ENCODE measurements around the gene CNTNAP5. TPM values are rescaled to one million over a fixed set of nuclear protein-coding genes. Genes with fewer than 3 reads are reported as not detected.

Gene CNTNAP5
- total RNA-seq, 1 experiment from 2014 or later = 0.48 TPM

- Mint-ChIP-seq H3K4me3 (no peak overlapping the region), H3K27ac (no peak overlapping the region), H3K36me3 (ENCODE audit: insufficient read depth in 1 of 3, low read depth in 3 of 3) (peaks cover 0 to 11% (median 0%) of the 10 kb centered on the region in 3 experiments; a peak in 1 of 7 replicates), H3K9me3 (peaks cover 0 to 3% of the 10 kb centered on the region in 2 experiments; a peak in 1 of 5 replicates), H3K4me1 (peaks cover 2 to 8% of the 10 kb centered on the region in 2 experiments; a peak in 3 of 4 replicates), H3K27me3 (ENCODE audit: low read depth) (no peaks in the 10 kb centered on the region)
- Histone ChIP-seq H3K79me1 (ENCODE audit: insufficient read depth, low read depth, low read length, poor library complexity, severe bottlenecking) (no peaks in the 10 kb centered on the region), H3K56ac (ENCODE audit: insufficient read length, low read depth, low read length) (no peak overlapping the region), H3K18ac (ENCODE audit: insufficient read length, low read depth, low read length) (no peak overlapping the region), H2BK12ac (ENCODE audit: insufficient read length, low read depth, low read length) (no peak overlapping the region), H3K4me1 (ENCODE audit: insufficient read depth, low read length) (no peaks in the 10 kb centered on the region), H3K27ac (ENCODE audit: insufficient read length, low read depth, low read length) (no peak overlapping the region), H3K14ac (ENCODE audit: insufficient read depth, low read length) (no peak overlapping the region), H2BK120ac (ENCODE audit: low read depth, low read length, poor library complexity, severe bottlenecking) (no peak overlapping the region), H3K23ac (ENCODE audit: insufficient read length, low read depth, low read length) (no peak overlapping the region), H3K23me2 (ENCODE audit: insufficient read length, low read depth, low read length, poor library complexity, severe bottlenecking) (no peaks in the 10 kb centered on the region), H2AK5ac (ENCODE audit: insufficient read length, low read length) (no peak overlapping the region), H4K8ac (replicated peaks; ENCODE audit: insufficient read length, low read depth, low read length) (no peak overlapping the region), H4K20me1 (ENCODE audit: control insufficient read depth, insufficient read depth, insufficient read length) (no peaks in the 10 kb centered on the region), H4K5ac (ENCODE audit: insufficient read length, low read depth, low read length) (no peak overlapping the region), H4K91ac (ENCODE audit: insufficient read length, low read depth, low read length) (no peak overlapping the region), H3K9ac (ENCODE audit: extremely low read depth, insufficient read length, low read length) (no peak overlapping the region), H3K27me3 (ENCODE audit: insufficient read depth, low read length) (no peaks in the 10 kb centered on the region), H2BK15ac (ENCODE audit: low read depth, low read length) (no peak overlapping the region), H3K9me3 (ENCODE audit: control insufficient read depth, low read depth, low read length) (no peaks in the 10 kb centered on the region), H3K4me2 (ENCODE audit: insufficient read depth, insufficient read length, low read length) (no peak overlapping the region), H2BK5ac (ENCODE audit: insufficient read length, low read length) (no peak overlapping the region), H2BK20ac (ENCODE audit: low read depth, low read length, poor library complexity, severe bottlenecking) (no peak overlapping the region), H3T11ph (ENCODE audit: low read length) (no peak overlapping the region), H3K79me2 (ENCODE audit: insufficient read depth, low read length) (no peaks in the 10 kb centered on the region), H2AFZ (ENCODE audit: low read length) (no peak overlapping the region), H3K4ac (ENCODE audit: low read depth, low read length) (no peak overlapping the region)
- peak; percentile 59 for DNase-seq
- peak; percentile 68; the same call in 2 of the 3 replicates for TF ChIP-seq CTCF (conservative IDR thresholded peaks at IDR 0.05)
- WGBS (ENCODE audit: extremely low coverage, insufficient read length, low lambda C conversion rate) = 100% methylated on average over 1 of the region's 4 CpGs
These were observed 785.0 kb downstream of the CNTNAP5 start for GRCh38 chr2:124810132-124810531.
